SK-N-SH (cell line): Measurements from ENCODE around the gene ABR. TPM values are rescaled to one million over a fixed set of nuclear protein-coding genes. Genes with fewer than 3 reads are reported as not detected.

Experiments used
- CTCF ChIA-PET: fragments of 300-600, 350-600 bp; formaldehyde crosslinking; extraction: SDS; loops from one replicate; lab custom pipeline; 2021; lab: Yijun Ruan, JAX
- POLR2A ChIA-PET: fragments of 350-600 bp; sonication (Branson Sonifier 250); formaldehyde crosslinking; extraction: SDS; loops from one replicate; lab custom pipeline; 2020; ENCODE audit warnings: antibody characterized with exemption, inconsistent platforms; lab: Yijun Ruan, JAX
- DNase-seq: peaks from one replicate; pipeline ENCODE4 v3.0.0; 2012
- H2AFZ ChIP-seq: fragments of 200-600 bp; sonication (generic); 2 replicates; pipeline ENCODE4 v1.8.1; 2016; ENCODE audit warnings: antibody characterized with exemption, mild to moderate bottlenecking, low read depth
- H3F3A ChIP-seq: fragments of 200-600 bp; sonication (generic); replicated peaks from 2 replicates; pipeline ENCODE3; 2016; ENCODE audit warnings: antibody characterized with exemption, mild to moderate bottlenecking; ENCODE audit not compliant: insufficient read depth
- H3K27ac ChIP-seq, 2 experiments: fragments of 200-500 bp in 1 of 2; fragments of 200-600 bp in 1 of 2; sonication (Bioruptor generic) in 1 of 2; sonication (generic), shearing (Covaris generic) in 1 of 2; 2 replicates each; pipeline versions ENCODE4 v1.5.1 to v1.6.1; 2014 to 2016; ENCODE audit warnings: low read depth in 2 of 2, inconsistent platforms in 1 of 2, low read length in 1 of 2, mild to moderate bottlenecking in 1 of 2, mixed read lengths in 1 of 2
- H3K27me3 ChIP-seq: fragments of 200-600 bp; sonication (generic), shearing (Covaris generic); 2 replicates; pipeline ENCODE4 v1.6.1; 2016; ENCODE audit warnings: mixed run types; ENCODE audit not compliant: insufficient read depth
- H3K36me3 ChIP-seq, 2 experiments: fragments of 200-500 bp in 1 of 2; fragments of 200-600 bp in 1 of 2; sonication (Bioruptor generic) in 1 of 2; sonication (generic) in 1 of 2; replicated peaks in 1 of 2; 2 replicates each; pipeline versions ENCODE3 to v1.5.1; 2014 to 2016; ENCODE audit warnings: low read length in 1 of 2, mild to moderate bottlenecking in 1 of 2; ENCODE audit not compliant: insufficient read depth in 2 of 2, control insufficient read depth in 1 of 2
- H3K4me1 ChIP-seq, 2 experiments: fragments of 200-500 bp in 1 of 2; fragments of 200-600 bp in 1 of 2; sonication (Bioruptor generic) in 1 of 2; sonication (generic), shearing (Covaris generic) in 1 of 2; 2 replicates each; pipeline versions ENCODE4 v1.5.1 to v1.6.1; 2014 to 2016; ENCODE audit warnings: low read depth in 1 of 2, low read length in 1 of 2, mixed run types in 1 of 2; ENCODE audit not compliant: insufficient read depth in 2 of 2, control insufficient read depth in 1 of 2
- H3K4me2 ChIP-seq: fragments of 200-600 bp; sonication (generic), shearing (Covaris generic); 2 replicates; pipeline ENCODE4 v1.6.1; 2017; ENCODE audit warnings: mixed run types
- H3K4me3 ChIP-seq, 2 experiments: fragments of 200-500 bp in 1 of 2; fragments of 200-600 bp in 1 of 2; sonication (Bioruptor generic) in 1 of 2; sonication (generic), shearing (Covaris generic) in 1 of 2; 2 replicates each; pipeline versions ENCODE4 v1.5.1 to v1.8.1; 2014 to 2016; ENCODE audit warnings: low read depth in 2 of 2, inconsistent platforms in 1 of 2, low read length in 1 of 2, mild to moderate bottlenecking in 1 of 2, mixed read lengths in 1 of 2, moderate library complexity in 1 of 2
- H3K79me2 ChIP-seq: fragments of 200-600 bp; sonication (generic); 2 replicates; pipeline ENCODE4 v1.8.1; 2017; ENCODE audit warnings: mild to moderate bottlenecking; ENCODE audit not compliant: insufficient read depth
- H3K9ac ChIP-seq: fragments of 200-600 bp; sonication (generic); 2 replicates; pipeline ENCODE4 v1.6.1; 2017; ENCODE audit warnings: mixed run types
- H3K9me2 ChIP-seq: fragments of 200-600 bp; sonication (generic); 2 replicates; pipeline ENCODE4 v1.6.1; 2017; ENCODE audit warnings: mixed run types
- H3K9me3 ChIP-seq: fragments of 200-600 bp; sonication (generic); 2 replicates; pipeline ENCODE4 v1.6.1; 2017; ENCODE audit warnings: mixed run types, mild to moderate bottlenecking, moderate library complexity
- H4K20me1 ChIP-seq: fragments of 200-600 bp; sonication (generic); 2 replicates; pipeline ENCODE4 v1.6.1; 2017; ENCODE audit warnings: mild to moderate bottlenecking, mixed run types; ENCODE audit not compliant: insufficient read depth
- CTCF ChIP-seq: fragments of 200-600 bp; sonication (generic); IDR thresholded peaks from 2 replicates; pipeline ENCODE4 v1.6.1; 2017; ENCODE audit warnings: antibody characterized with exemption, mild to moderate bottlenecking, moderate library complexity
- ELF1 ChIP-seq: IDR thresholded peaks from 2 replicates; pipeline ENCODE4 v1.4.0; 2012
- FOSL2 ChIP-seq: IDR thresholded peaks from 2 replicates; pipeline ENCODE4 v1.4.0; 2012; ENCODE audit warnings: low read depth, mild to moderate bottlenecking, moderate library complexity, borderline replicate concordance
- FOXJ3 ChIP-seq: sonication (generic); formaldehyde crosslinking; IDR thresholded peaks from 2 replicates; pipeline ENCODE4 v1.5.1; 2020; ENCODE audit warnings: mild to moderate bottlenecking, missing genetic modification reagents
- IRF3 ChIP-seq: fragments of 150-350 bp; IDR thresholded peaks from 2 replicates; pipeline ENCODE4 v1.6.1; 2016; ENCODE audit warnings: mild to moderate bottlenecking, low read depth, low read length
- MEF2A ChIP-seq: IDR thresholded peaks from 2 replicates; pipeline ENCODE4 v1.4.0; 2012; ENCODE audit warnings: low read depth, borderline replicate concordance
- MXI1 ChIP-seq: IDR thresholded peaks from 2 replicates; pipeline ENCODE4 v1.6.1; 2012; ENCODE audit warnings: mild to moderate bottlenecking, low read depth, low read length, improper control_type of control experiment
- NFIC ChIP-seq: IDR thresholded peaks from 2 replicates; pipeline ENCODE4 v1.4.0; 2012; ENCODE audit warnings: borderline replicate concordance
- PBX3 ChIP-seq: IDR thresholded peaks from 2 replicates; pipeline ENCODE4; 2012
- POLR2AphosphoS5 ChIP-seq: IDR thresholded peaks from 2 replicates; pipeline ENCODE4 v1.6.1; 2012; ENCODE audit warnings: low read depth, low read length
- RXRA ChIP-seq: IDR thresholded peaks from 2 replicates; pipeline ENCODE4 v1.4.0; 2012; ENCODE audit warnings: low read depth, mild to moderate bottlenecking, borderline replicate concordance
- SIN3A ChIP-seq: IDR thresholded peaks from 2 replicates; pipeline ENCODE4 v1.6.1; 2012; ENCODE audit warnings: low read depth, mild to moderate bottlenecking, low read length, moderate library complexity, borderline replicate concordance
- SMC3 ChIP-seq: IDR thresholded peaks from 2 replicates; pipeline ENCODE4 v1.6.1; 2012; ENCODE audit warnings: low read depth, low read length, improper control_type of control experiment
- TCF12 ChIP-seq: IDR thresholded peaks from 2 replicates; pipeline ENCODE4 v1.4.0; 2012
- TEAD4 ChIP-seq: IDR thresholded peaks from 2 replicates; pipeline ENCODE4 v1.4.0; 2012; ENCODE audit warnings: mild to moderate bottlenecking, borderline replicate concordance; ENCODE audit not compliant: insufficient read depth
- WGBS: methylation state at CpG from one replicate; pipeline ENCODE4 v1.1.6; 2017; ENCODE audit warnings: low lambda C conversion rate; 5-methylcytosine and 5-hydroxymethylcytosine counted together
- polyA plus RNA-seq, 3 experiments: library from polyadenylated mRNA; depleted of rRNA; stranded (reverse); fragments of >200 nt; gene quantifications; 2 replicates each; pipeline ENCODE4 v1.2.3, GENCODE V29; 2012

The ABR gene
- polyA plus RNA-seq, 1 of the 3 experiments (the other 2 are of a cell fraction): 117 TPM

GRCh38 chr17:1173432-1174262, 6.1 kb downstream of the ABR start (continued):
- TF ChIP-seq MXI1 (no peak), POLR2AphosphoS5 (no peak), RXRA (no peak)
- TF ChIP-seq, all 33 proteins: peak for 0

GRCh38 chr17:1171953-1172352, 7.8 kb downstream of the ABR start:
- DNase-seq: no peak
- Histone ChIP-seq H3K4me1 (peaks cover 0 to 21% of the 10 kb centered on the region in 2 experiments; a peak in 1 of 4 replicates), H3K4me3 (no peak overlapping the region), H3K79me2 (no peaks in the 10 kb centered on the region), H3K27me3 (no peaks in the 10 kb centered on the region), H3K27ac (no peak overlapping the region), H3K4me2 (no peak overlapping the region), H3F3A (no peaks in the 10 kb centered on the region), H3K36me3 (no peaks in the 10 kb centered on the region), H2AFZ (no peak overlapping the region), H3K9me3 (no peaks in the 10 kb centered on the region), H3K9ac (no peak overlapping the region), H4K20me1 (0 out of 2 replicates have a peak, but pooled peaks cover 6% of the 10 kb centered on the region), H3K9me2 (no peaks in the 10 kb centered on the region)
- ChIA-PET POLR2A (no interaction called here), CTCF (interaction anchor here (1.7 to 2.1 kb wide), 2 partner anchors 15 to 50 kb away, joined by 7 to 8 read pairs; no protein-coding TSS in a partner anchor)
- 92% methylated on average over 11 of the region's 11 CpGs for WGBS
- no peak for TF ChIP-seq FOSL2
- TF ChIP-seq FOXJ3 (CRISPR knock-in tag): no peak
- TF ChIP-seq PBX3: no peak
- no peak for TF ChIP-seq MEF2A
- no peak for TF ChIP-seq SIN3A
- TF ChIP-seq SMC3: no peak
- TF ChIP-seq POLR2AphosphoS5: no peak
- no peak for TF ChIP-seq TCF12
- TF ChIP-seq TEAD4: no peak
- TF ChIP-seq CTCF: no peak
- TF ChIP-seq NFIC: no peak
- TF ChIP-seq ELF1: no peak
- TF ChIP-seq IRF3: no peak
